ENCODE data around the gene CCDC174.

DNA sequence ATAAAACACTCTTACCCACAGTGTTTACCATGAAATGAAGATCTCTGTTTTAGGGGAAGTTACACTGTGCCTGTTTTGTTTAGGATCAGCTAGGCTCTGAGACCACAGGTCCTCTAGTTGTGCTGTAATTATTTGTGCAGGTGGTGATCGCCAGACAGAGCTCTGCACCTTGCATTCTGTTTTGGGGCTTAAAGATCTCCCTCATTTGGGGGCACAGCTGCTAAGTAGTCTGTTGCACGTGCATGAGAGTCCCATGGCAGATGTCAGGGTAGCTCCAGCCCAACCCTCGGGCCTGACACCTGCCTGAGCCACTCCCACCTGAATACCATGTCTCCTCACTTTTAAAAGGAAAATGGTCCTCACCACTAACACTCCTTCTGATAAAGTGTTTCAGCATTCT is 35.8 kb downstream of the CCDC174 start:
- TF ChIP-seq CTCF (conservative IDR thresholded peaks at IDR 0.05; ENCODE audit: low read length) (no peak), EZH2phosphoT487 (IDR thresholded peaks at IDR 0.05; ENCODE audit: borderline replicate concordance) (no peak)

Data from Loucy (cell line).